B cell (primary cell): ENCODE results near the gene SSTR4. TPM values are rescaled to one million over a fixed set of nuclear protein-coding genes. Genes with fewer than 3 reads are reported as not detected.

Experiments
- ATAC-seq: fragments of 200-7000 bp; cut with Tn5 transposase; one replicate; pipeline ENCODE4 v1.10.0; 2021; ENCODE audit warnings: low read depth, mild to moderate bottlenecking, moderate number of reproducible peaks, moderate library complexity
- CTCF ChIA-PET: fragments of 350-600 bp; sonication (Branson Sonifier 250); formaldehyde crosslinking; loops from one replicate; lab custom pipeline; 2021; ENCODE audit warnings: antibody characterized with exemption, inconsistent platforms; lab: Charles Lee
- POLR2A ChIA-PET: fragments of 350-600 bp; sonication (Branson Sonifier 250); formaldehyde crosslinking; loops from one replicate; lab custom pipeline; 2021; ENCODE audit warnings: antibody characterized with exemption; lab: Charles Lee
- DNase-seq: peaks from one replicate; pipeline ENCODE4 v3.0.0; 2013
- H2AFZ ChIP-seq: 2 replicates; pipeline ENCODE4 v1.6.1; 2012; ENCODE audit warnings: mild to moderate bottlenecking, low read depth, low read length; ENCODE audit not compliant: insufficient read depth, poor library complexity, severe bottlenecking
- H3K27ac ChIP-seq, 2 donors: 1 replicate in 1 of 2; 2 replicates in 1 of 2; pipeline ENCODE4 v1.5.1; 2012 to 2013; ENCODE audit warnings: low read length in 2 of 2, mild to moderate bottlenecking in 2 of 2, moderate library complexity in 1 of 2
- H3K27me3 ChIP-seq, 4 experiments: fragments of 200-600 bp in 1 of 4; sonication (generic) in 1 of 4; replicated peaks in 1 of 4; 1 replicate in 2 of 4; 2 replicates in 2 of 4; pipeline versions ENCODE4 v1.6.1 to v1.7.0; 2013 to 2016; ENCODE audit warnings: low read length in 3 of 4, mild to moderate bottlenecking in 2 of 4, mixed read lengths in 1 of 4, moderate library complexity in 1 of 4; ENCODE audit not compliant: insufficient read depth in 4 of 4, control insufficient read depth in 3 of 4; ENCODE audit errors: control extremely low read depth in 1 of 4
- H3K36me3 ChIP-seq, 2 experiments: replicated peaks in 1 of 2; 1 replicate in 1 of 2; 2 replicates in 1 of 2; pipeline versions ENCODE4 v1.6.1 to v1.7.1; 2013; ENCODE audit warnings: low read length in 1 of 2; ENCODE audit not compliant: insufficient read depth in 2 of 2, control insufficient read depth in 1 of 2; ENCODE audit errors: control extremely low read depth in 1 of 2, extremely low read depth in 1 of 2
- H3K4me1 ChIP-seq, 2 donors: fragments of 200-600 bp in 1 of 2; sonication (generic) in 1 of 2; 1 replicate in 1 of 2; 2 replicates in 1 of 2; pipeline versions ENCODE4 v1.5.1 to v1.6.1; 2013 to 2017; ENCODE audit warnings: low read length in 2 of 2; ENCODE audit not compliant: control insufficient read depth in 2 of 2, insufficient read depth in 2 of 2
- H3K4me2 ChIP-seq: replicated peaks from 2 replicates; pipeline ENCODE3; 2012; ENCODE audit warnings: mild to moderate bottlenecking, low read depth, low read length; ENCODE audit not compliant: poor library complexity, severe bottlenecking
- H3K4me3 ChIP-seq, 5 experiments: fragments of 200-600 bp in 1 of 5; sonication (generic) in 1 of 5; 1 replicate in 3 of 5; 2 replicates in 2 of 5; pipeline versions ENCODE4 v1.5.1 to v1.7.0; 2011 to 2016; ENCODE audit warnings: low read length in 4 of 5, mild to moderate bottlenecking in 4 of 5, low read depth in 2 of 5, control low read depth in 1 of 5, moderate library complexity in 1 of 5; ENCODE audit not compliant: insufficient read depth in 1 of 5; ENCODE audit errors: control extremely low read depth in 1 of 5, extremely low read depth in 1 of 5
- H3K79me2 ChIP-seq: fragments of 200-600 bp; sonication (generic); one replicate; pipeline ENCODE4 v1.6.0; 2016; ENCODE audit warnings: low read length; ENCODE audit not compliant: control insufficient read depth, insufficient read depth
- H3K9ac ChIP-seq: fragments of 200-600 bp; sonication (generic); 2 replicates; pipeline ENCODE4 v1.6.1; 2017; ENCODE audit warnings: mild to moderate bottlenecking, low read length, moderate library complexity
- H3K9me3 ChIP-seq, 3 donors: one replicate each; pipeline versions ENCODE4 v1.6.1 to v1.7.1; 2013; ENCODE audit warnings: low read length in 2 of 3; ENCODE audit not compliant: control insufficient read depth in 2 of 3, insufficient read depth in 1 of 3; ENCODE audit errors: control extremely low read depth in 1 of 3
- H4K20me1 ChIP-seq: 2 replicates; pipeline ENCODE4 v1.6.0; 2012; ENCODE audit warnings: mild to moderate bottlenecking, low read length; ENCODE audit not compliant: insufficient read depth, control insufficient read depth, poor library complexity, severe bottlenecking
- H3K27ac Mint-ChIP-seq: one replicate; pipeline ENCODE4 v1.8.0; 2021; ENCODE audit warnings: mixed read lengths
- H3K27me3 Mint-ChIP-seq: one replicate; pipeline ENCODE4 v1.8.0; 2021; ENCODE audit warnings: mixed read lengths
- H3K4me1 Mint-ChIP-seq: one replicate; pipeline ENCODE4 v1.8.0; 2021; ENCODE audit warnings: mixed read lengths
- H3K4me3 Mint-ChIP-seq: one replicate; pipeline ENCODE4 v1.8.0; 2021; ENCODE audit warnings: mixed read lengths
- H3K9me3 Mint-ChIP-seq: one replicate; pipeline ENCODE4 v1.8.0; 2022; ENCODE audit warnings: mixed read lengths; ENCODE audit not compliant: insufficient read depth
- EZH2 ChIP-seq: IDR thresholded peaks from 2 replicates; pipeline ENCODE4 v1.6.1; 2012; ENCODE audit warnings: borderline replicate concordance, low read depth, mild to moderate bottlenecking, moderate library complexity, low read length; ENCODE audit not compliant: insufficient read depth, poor library complexity, severe bottlenecking
- WGBS: methylation state at CpG from one replicate; pipeline ENCODE4 v1.1.5; 2013; ENCODE audit warnings: missing lambda C conversion rate; ENCODE audit not compliant: insufficient coverage; 5-methylcytosine and 5-hydroxymethylcytosine counted together
- intact Hi-C: fragments of 100-400 bp; cut with micrococcal nuclease; formaldehyde crosslinking; loops from one replicate; pipeline ENCODE4 v1.10.0; 2022
- polyA plus RNA-seq: library from polyadenylated mRNA; depleted of rRNA; stranded (reverse); fragments of >200 nt; gene quantifications from 2 replicates; pipeline ENCODE4 v1.2.3, GENCODE V29; 2012
- total RNA-seq, 2 donors: library from RNA; stranded (reverse); fragments of 120-200 nt in 1 of 2; gene quantifications; 1 replicate in 1 of 2; 2 replicates in 1 of 2; pipeline versions ENCODE4 v1.2.3 to v1.2.4, GENCODE V29; 2013 to 2022
- TF ChIP-seq, protein P1 (sequence below): fragments of 200-600 bp; IDR thresholded peaks from one replicate; pipeline ENCODE4 v1.8.0; 2022; ENCODE audit warnings: antibody characterized with exemption, mild to moderate bottlenecking

Gene SSTR4
- total and polyA plus RNA-seq, 2 donors (not counting 1 experiment from before 2014, with no cell fraction given), result not detected

DNA sequence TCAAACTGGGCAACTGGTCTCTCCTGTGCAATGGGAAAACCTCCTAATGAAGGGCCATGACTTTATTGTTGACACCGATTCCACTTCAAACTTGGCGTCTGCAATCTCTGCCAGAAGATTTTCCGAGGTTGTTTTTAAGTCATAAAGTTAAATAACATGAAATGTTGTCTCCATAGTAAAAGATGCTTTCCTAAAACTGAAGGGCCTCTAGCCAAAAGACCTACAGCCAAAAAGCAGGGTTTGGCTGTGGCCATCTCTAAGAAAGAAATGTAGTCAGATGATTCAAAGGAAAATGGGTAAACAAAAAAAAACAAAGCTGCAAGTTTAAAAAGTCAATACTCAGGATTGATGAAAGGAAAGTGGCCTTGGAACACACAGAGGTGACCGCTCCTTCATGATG is 36.9 kb downstream of the SSTR4 start:
- Histone ChIP-seq H4K20me1 (no peaks in the 10 kb centered on the region), H3K36me3 (no peaks in the 10 kb centered on the region), H3K79me2 (no peaks in the 10 kb centered on the region), H3K9ac (no peak overlapping the region), H3K27me3 (no peaks in the 10 kb centered on the region), H3K4me2 (no peak overlapping the region), H2AFZ (no peak overlapping the region), H3K4me3 (no peak overlapping the region), H3K4me1 (no peaks in the 10 kb centered on the region), H3K27ac (no peak overlapping the region), H3K9me3 (no peaks in the 10 kb centered on the region)
- intact Hi-C loops, result no loop called here
- no peak for ATAC-seq
- ChIA-PET CTCF (no interaction called here), POLR2A (no interaction called here)
- H3K27me3 Mint-ChIP-seq, result no peaks in the 10 kb centered on the region
- WGBS, result 100% methylated on average over 1 of the region's 4 CpGs
- H3K27ac Mint-ChIP-seq, result no peak overlapping the region
- no peaks in the 10 kb centered on the region for H3K4me1 Mint-ChIP-seq
- no peak for DNase-seq
- H3K9me3 Mint-ChIP-seq, result no peaks in the 10 kb centered on the region
- no peak overlapping the region for H3K4me3 Mint-ChIP-seq
- TF ChIP-seq, protein P1, sequence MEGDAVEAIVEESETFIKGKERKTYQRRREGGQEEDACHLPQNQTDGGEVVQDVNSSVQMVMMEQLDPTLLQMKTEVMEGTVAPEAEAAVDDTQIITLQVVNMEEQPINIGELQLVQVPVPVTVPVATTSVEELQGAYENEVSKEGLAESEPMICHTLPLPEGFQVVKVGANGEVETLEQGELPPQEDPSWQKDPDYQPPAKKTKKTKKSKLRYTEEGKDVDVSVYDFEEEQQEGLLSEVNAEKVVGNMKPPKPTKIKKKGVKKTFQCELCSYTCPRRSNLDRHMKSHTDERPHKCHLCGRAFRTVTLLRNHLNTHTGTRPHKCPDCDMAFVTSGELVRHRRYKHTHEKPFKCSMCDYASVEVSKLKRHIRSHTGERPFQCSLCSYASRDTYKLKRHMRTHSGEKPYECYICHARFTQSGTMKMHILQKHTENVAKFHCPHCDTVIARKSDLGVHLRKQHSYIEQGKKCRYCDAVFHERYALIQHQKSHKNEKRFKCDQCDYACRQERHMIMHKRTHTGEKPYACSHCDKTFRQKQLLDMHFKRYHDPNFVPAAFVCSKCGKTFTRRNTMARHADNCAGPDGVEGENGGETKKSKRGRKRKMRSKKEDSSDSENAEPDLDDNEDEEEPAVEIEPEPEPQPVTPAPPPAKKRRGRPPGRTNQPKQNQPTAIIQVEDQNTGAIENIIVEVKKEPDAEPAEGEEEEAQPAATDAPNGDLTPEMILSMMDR, result no peak
- TF ChIP-seq EZH2, result no peak

DNA sequence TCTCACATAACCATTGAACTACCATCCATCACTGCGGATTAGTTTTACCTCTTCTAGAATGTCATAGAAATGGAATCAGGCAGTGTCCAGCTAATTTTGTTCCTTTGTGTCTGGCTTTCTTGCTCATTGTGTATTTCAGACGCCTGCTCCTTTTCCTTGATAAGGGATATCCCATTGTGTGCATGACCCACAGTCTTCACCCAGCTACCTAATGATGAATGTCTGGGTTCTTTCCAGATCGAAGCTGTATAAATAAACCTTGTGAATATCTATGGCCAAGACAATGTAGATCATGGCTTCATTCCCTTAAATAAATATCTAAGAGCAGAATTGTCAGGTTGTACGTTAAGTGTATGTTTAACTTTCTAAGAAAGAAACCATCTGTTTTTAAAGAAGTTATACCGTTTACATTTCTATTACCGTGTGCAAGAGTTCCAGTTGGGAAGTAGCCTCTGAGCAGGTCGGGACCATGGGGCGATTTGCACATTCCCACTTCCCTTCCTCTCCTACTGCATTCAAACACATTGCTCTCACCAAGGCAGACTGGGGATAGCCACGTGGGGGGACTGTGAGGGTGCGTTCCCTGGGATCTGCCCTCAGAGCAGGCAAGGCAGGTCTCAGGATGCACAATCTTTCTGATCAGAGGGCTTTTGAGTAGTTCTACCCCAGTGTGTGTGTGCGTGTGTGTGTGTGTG is 37.9 kb downstream of the SSTR4 start:
- no peak overlapping the region for H3K9ac ChIP-seq
- no peak for ATAC-seq
- no peak for DNase-seq
- TF ChIP-seq, protein P1, result no peak
- TF ChIP-seq EZH2, result no peak
- ChIA-PET POLR2A (no interaction called here), CTCF (no interaction called here)
- H3K79me2 ChIP-seq, result no peaks in the 10 kb centered on the region
- H3K27ac ChIP-seq, result no peak overlapping the region
- Mint-ChIP-seq H3K9me3 (no peaks in the 10 kb centered on the region), H3K4me1 (no peaks in the 10 kb centered on the region), H3K4me3 (no peak overlapping the region), H3K27ac (no peak overlapping the region), H3K27me3 (no peaks in the 10 kb centered on the region)
- WGBS, result 100% methylated on average over 1 of the region's 11 CpGs
- no peaks in the 10 kb centered on the region for H3K27me3 ChIP-seq
- H3K4me2 ChIP-seq, result no peak overlapping the region
- no peaks in the 10 kb centered on the region for H3K9me3 ChIP-seq
- intact Hi-C loops, result no loop called here
- H3K36me3 ChIP-seq, result no peaks in the 10 kb centered on the region
- H3K4me1 ChIP-seq, result no peaks in the 10 kb centered on the region
- H2AFZ ChIP-seq, result no peak overlapping the region
- H3K4me3 ChIP-seq, result no peak overlapping the region
- H4K20me1 ChIP-seq, result no peaks in the 10 kb centered on the region
